Measurements from ENCODE around the gene TEKT3.

GRCh38 chr17:15291674-15292361 is 49.6 kb downstream of the TEKT3 start:
- no peak for TF ChIP-seq CTCF (conservative IDR thresholded peaks at IDR 0.05)
- TF ChIP-seq EZH2 (IDR thresholded peaks at IDR 0.05; ENCODE audit: low read depth) = no peak
